Fibroblast of lung (primary cell): ENCODE data around the gene BICRA. TPM values are rescaled to one million over a fixed set of nuclear protein-coding genes. Genes with fewer than 3 reads are reported as not detected.

Source experiments
- DNase-seq, 2 donors: peaks; one replicate each; pipeline versions ENCODE4 v3.0.0 to v3.0.0-alpha.2; 2010; ENCODE audit warnings: low read depth in 2 of 2
- H2AFZ ChIP-seq: 2 replicates; pipeline ENCODE4 v1.5.1; 2012; ENCODE audit warnings: low read length, control low read depth, inconsistent platforms
- H3K27ac ChIP-seq: 2 replicates; pipeline ENCODE4 v1.5.1; 2011; ENCODE audit warnings: low read length, control low read depth; ENCODE audit not compliant: insufficient read depth
- H3K27me3 ChIP-seq: 2 replicates; pipeline ENCODE4 v1.5.1; 2011; ENCODE audit warnings: mild to moderate bottlenecking, low read length; ENCODE audit not compliant: control insufficient read depth, insufficient read depth
- H3K36me3 ChIP-seq: 2 replicates; pipeline ENCODE4 v1.5.1; 2011; ENCODE audit warnings: low read length; ENCODE audit not compliant: control insufficient read depth, insufficient read depth
- H3K4me1 ChIP-seq: 2 replicates; pipeline ENCODE4 v1.5.1; 2011; ENCODE audit warnings: low read length; ENCODE audit not compliant: control insufficient read depth, insufficient read depth; ENCODE audit errors: extremely low read depth
- H3K4me2 ChIP-seq: 2 replicates; pipeline ENCODE4 v1.5.1; 2011; ENCODE audit warnings: low read length, control low read depth; ENCODE audit not compliant: insufficient read depth; ENCODE audit errors: extremely low read depth
- H3K4me3 ChIP-seq, 4 experiments: fragments of 200-600 bp in 1 of 4; sonication (generic) in 1 of 4; replicated peaks in 1 of 4; 2 replicates each; pipeline ENCODE4 v1.5.1; 2011 to 2016; ENCODE audit warnings: low read length in 4 of 4, low read depth in 3 of 4, mild to moderate bottlenecking in 3 of 4, control low read depth in 2 of 4, inconsistent platforms in 1 of 4, mixed read lengths in 1 of 4; ENCODE audit not compliant: insufficient read depth in 1 of 4; ENCODE audit errors: control extremely low read depth in 1 of 4
- H3K79me2 ChIP-seq: 2 replicates; pipeline ENCODE4 v1.5.1; 2012; ENCODE audit warnings: mild to moderate bottlenecking, low read length, inconsistent platforms; ENCODE audit not compliant: control insufficient read depth, insufficient read depth
- H3K9ac ChIP-seq: 2 replicates; pipeline ENCODE4 v1.5.1; 2011; ENCODE audit warnings: mild to moderate bottlenecking, low read length, control low read depth; ENCODE audit not compliant: insufficient read depth
- H3K9me3 ChIP-seq: 2 replicates; pipeline ENCODE4 v1.5.1; 2012; ENCODE audit warnings: low read depth, low read length; ENCODE audit not compliant: control insufficient read depth, insufficient read depth
- H4K20me1 ChIP-seq: 2 replicates; pipeline ENCODE4 v1.5.1; 2011; ENCODE audit warnings: low read length; ENCODE audit not compliant: control insufficient read depth, insufficient read depth; ENCODE audit errors: extremely low read depth
- CTCF ChIP-seq, 2 donors: IDR thresholded peaks in 1 of 2; conservative IDR thresholded peaks in 1 of 2; 1 replicate in 1 of 2; 2 replicates in 1 of 2; pipeline ENCODE4 v1.5.1; 2011 to 2012; ENCODE audit warnings: low read length in 2 of 2, control low read depth in 1 of 2, inconsistent platforms in 1 of 2, low read depth in 1 of 2, mild to moderate bottlenecking in 1 of 2
- EZH2 ChIP-seq: IDR thresholded peaks from 2 replicates; pipeline ENCODE4 v1.5.1; 2012; ENCODE audit warnings: low read length, control low read depth, mild to moderate bottlenecking; ENCODE audit errors: missing control alignments
- polyA plus RNA-seq, 2 donors: library from polyadenylated mRNA; depleted of rRNA in 1 of 2; stranded (reverse) in 1 of 2; unstranded in 1 of 2; fragments of >200 nt; gene quantifications; 2 replicates each; pipeline ENCODE4 v1.2.1, GENCODE V29; 2011 to 2012; ENCODE audit warnings: missing spikeins in 1 of 2
- total RNA-seq: library from RNA; depleted of rRNA; stranded (reverse); fragments of >200 nt; gene quantifications from 2 replicates; pipeline ENCODE4 v1.2.1, GENCODE V29; 2014

Gene BICRA
- total and polyA plus RNA-seq, 2 donors (not counting 1 experiment from before 2014, with no cell fraction given), result 0.44 to 3.8 TPM

GRCh38 chr19:47589824-47590223, 19.1 kb upstream of the BICRA start:
- H2AFZ ChIP-seq, result no peak overlapping the region
- H3K27ac ChIP-seq, result no peak overlapping the region
- H3K9me3 ChIP-seq, result no peaks in the 10 kb centered on the region
- H3K36me3 ChIP-seq, result no peaks in the 10 kb centered on the region
- no peaks in the 10 kb centered on the region for H3K4me1 ChIP-seq
- no peak overlapping the region for H3K4me3 ChIP-seq
- H4K20me1 ChIP-seq, result no peaks in the 10 kb centered on the region
- no peak for DNase-seq
- no peaks in the 10 kb centered on the region for H3K27me3 ChIP-seq
- H3K79me2 ChIP-seq, result no peaks in the 10 kb centered on the region
- no peak overlapping the region for H3K4me2 ChIP-seq
- TF ChIP-seq EZH2, result no peak
- no peak for TF ChIP-seq CTCF (conservative IDR thresholded peaks at IDR 0.05 in 1 of 2, IDR thresholded peaks at IDR 0.05 in 1 of 2; ENCODE audit: low read depth in 1 of 2, low read length in 2 of 2)
- no peak overlapping the region for H3K9ac ChIP-seq

- no peak for TF ChIP-seq EZH2
- no peak for TF ChIP-seq CTCF (conservative IDR thresholded peaks at IDR 0.05 in 1 of 2, IDR thresholded peaks at IDR 0.05 in 1 of 2; ENCODE audit: low read depth in 1 of 2, low read length in 2 of 2)
Measured at GRCh38 chr19:47593860-47594259, 15.1 kb upstream of the BICRA start.

GRCh38 chr19:47595944-47596343, 13.0 kb upstream of the BICRA start:
- no peaks in the 10 kb centered on the region for H4K20me1 ChIP-seq
- H3K4me1 ChIP-seq, result peaks cover 6% of the 10 kb centered on the region
- no peak overlapping the region for H3K4me2 ChIP-seq
- no peak overlapping the region for H3K27ac ChIP-seq
- H3K79me2 ChIP-seq, result no peaks in the 10 kb centered on the region
- TF ChIP-seq CTCF (conservative IDR thresholded peaks at IDR 0.05 in 1 of 2, IDR thresholded peaks at IDR 0.05 in 1 of 2; ENCODE audit: low read depth in 1 of 2, low read length in 2 of 2) (no peak), EZH2 (no peak)
- H3K9me3 ChIP-seq, result no peaks in the 10 kb centered on the region
- H3K27me3 ChIP-seq, result no peaks in the 10 kb centered on the region
- no peak overlapping the region for H2AFZ ChIP-seq
- DNase-seq, result no peak
- H3K9ac ChIP-seq, result no peak overlapping the region
- H3K4me3 ChIP-seq, result no peak overlapping the region
- H3K36me3 ChIP-seq, result no peaks in the 10 kb centered on the region

More at GRCh38 chr19:47593860-47594259, 15.1 kb upstream of the BICRA start:
- Histone ChIP-seq H3K4me2 (no peak overlapping the region), H3K36me3 (no peaks in the 10 kb centered on the region), H3K27me3 (no peaks in the 10 kb centered on the region), H3K4me3 (no peak overlapping the region), H3K79me2 (no peaks in the 10 kb centered on the region), H3K9ac (no peak overlapping the region), H2AFZ (no peak overlapping the region), H4K20me1 (no peaks in the 10 kb centered on the region), H3K4me1 (peaks cover 6% of the 10 kb centered on the region), H3K9me3 (no peaks in the 10 kb centered on the region), H3K27ac (no peak overlapping the region)
- no peak for DNase-seq
